GM19328 (cell line): ENCODE measurements around the gene IL1R1.

Source experiments
- ATAC-seq: cut with Tn5 transposase; IDR thresholded peaks from one replicate; pipeline ENCODE4 v1.9.1; 2021; ENCODE audit warnings: mild to moderate bottlenecking, moderate library complexity; ENCODE audit not compliant: unreplicated experiment

IL1R1 gene

GRCh38 chr2:102137138-102137537 is 5.4 kb upstream of the IL1R1 start:
- no peak for ATAC-seq

- no peak for ATAC-seq
Observed at GRCh38 chr2:102138331-102138730, 4.2 kb upstream of the IL1R1 start.

- no peak for ATAC-seq
Observed at GRCh38 chr2:102139851-102140250, 2.7 kb upstream of the IL1R1 start.

DNA sequence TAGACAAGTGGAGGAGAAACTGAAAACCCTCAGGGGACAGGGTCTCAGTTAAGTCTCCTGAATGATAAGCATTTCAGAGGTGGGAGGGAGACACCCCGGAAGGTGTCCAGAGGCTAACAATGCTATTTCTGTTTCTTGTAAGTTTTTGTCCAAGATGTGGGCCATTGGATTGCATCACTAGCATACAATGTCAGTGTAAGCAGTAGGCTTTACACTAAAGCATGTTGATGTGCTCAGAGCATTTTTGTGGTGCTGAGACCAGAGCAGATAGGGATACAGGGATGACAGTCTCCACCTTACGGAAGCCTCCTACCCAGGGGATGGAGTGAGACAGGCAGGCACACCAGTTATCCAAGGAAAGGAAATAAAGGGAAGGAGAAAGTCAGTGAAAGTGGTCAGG is 2.2 kb upstream of the IL1R1 start:
- no peak for ATAC-seq

- ATAC-seq = no peak
Observed at GRCh38 chr2:102141011-102141943, 1.3 kb upstream of the IL1R1 start.

DNA sequence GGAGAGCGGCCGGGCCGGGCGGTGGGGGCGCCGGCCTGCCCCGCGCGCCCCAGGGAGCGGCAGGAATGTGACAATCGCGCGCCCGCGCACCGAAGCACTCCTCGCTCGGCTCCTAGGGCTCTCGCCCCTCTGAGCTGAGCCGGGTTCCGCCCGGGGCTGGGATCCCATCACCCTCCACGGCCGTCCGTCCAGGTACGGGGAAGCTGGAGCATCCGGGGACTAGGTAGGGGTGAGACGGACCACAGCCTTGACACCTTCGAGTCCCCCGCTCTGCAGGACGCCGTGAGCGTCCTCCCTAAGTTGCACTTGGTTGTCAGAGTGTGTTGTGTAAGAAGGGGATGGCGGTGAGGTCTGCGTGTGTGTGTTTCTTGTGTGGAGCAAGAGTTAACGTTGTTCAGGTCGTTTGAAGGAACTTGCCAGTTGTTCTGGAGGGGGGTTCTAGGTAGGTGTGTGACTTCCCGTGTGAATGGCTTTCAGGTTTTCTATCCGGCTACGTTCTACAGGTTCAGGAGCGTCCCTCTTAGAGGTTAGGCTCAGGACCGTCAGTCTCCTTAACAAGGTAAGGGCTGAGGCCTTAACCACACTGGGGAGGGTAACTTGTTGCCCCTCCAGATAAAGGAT is 393 bp downstream of the IL1R1 start:
- no peak for ATAC-seq

DNA sequence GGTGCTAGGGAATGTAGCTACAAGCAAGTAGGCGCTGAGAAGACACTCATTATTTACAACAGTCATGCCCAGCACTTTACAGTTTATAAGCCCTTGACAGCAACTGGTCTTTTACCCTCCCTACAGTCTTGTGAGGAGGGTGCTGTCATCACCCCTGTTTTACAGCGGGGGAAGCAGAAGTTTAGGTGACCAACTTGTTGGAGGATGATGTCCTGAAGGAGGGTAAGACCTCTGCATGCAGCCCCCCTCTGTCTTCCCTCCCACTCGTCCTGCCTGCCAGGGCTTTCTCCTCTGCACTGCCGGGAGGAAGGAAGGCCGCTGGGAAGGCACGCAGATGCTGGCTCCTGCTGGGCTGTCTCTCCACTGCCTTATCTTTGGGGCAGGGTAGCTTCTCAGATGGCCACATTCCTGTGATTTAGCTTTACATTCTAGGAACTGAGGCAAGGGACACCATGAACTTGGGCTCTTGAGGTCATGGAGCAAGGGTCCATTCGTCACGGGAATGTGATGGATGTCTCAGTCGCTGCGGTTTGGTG is 972 bp downstream of the IL1R1 start:
- ATAC-seq = no peak

- ATAC-seq = no peak
Observed at GRCh38 chr2:102144128-102144527, 1.6 kb downstream of the IL1R1 start.

- no peak for ATAC-seq
Observed at GRCh38 chr2:102145107-102145506, 2.6 kb downstream of the IL1R1 start.

- no peak for ATAC-seq
Observed at GRCh38 chr2:102145934-102146333, 3.4 kb downstream of the IL1R1 start.

GRCh38 chr2:102147935-102148334 is 5.4 kb downstream of the IL1R1 start:
- ATAC-seq = no peak

DNA sequence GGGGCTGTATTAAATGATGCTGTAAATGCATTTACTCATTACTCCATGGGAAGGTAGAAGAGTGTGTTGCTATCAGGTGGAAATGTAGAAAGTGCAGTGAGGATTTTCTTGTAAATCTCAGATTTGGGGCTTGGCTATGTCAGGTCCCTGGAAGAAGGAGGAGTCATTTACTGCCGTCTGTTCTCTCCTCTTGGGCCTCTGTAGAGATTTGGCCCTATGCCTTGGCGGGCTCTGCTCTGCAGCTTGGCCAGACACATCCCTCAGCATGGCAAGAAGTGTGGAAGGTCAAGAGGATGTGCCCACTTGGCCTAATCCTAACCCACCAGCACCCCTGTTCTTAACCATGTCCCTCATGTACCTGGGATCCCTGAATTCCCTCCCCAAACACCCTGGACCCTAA is 6.7 kb downstream of the IL1R1 start:
- ATAC-seq = no peak

GRCh38 chr2:102149644-102150455 is 7.3 kb downstream of the IL1R1 start:
- ATAC-seq = no peak

- ATAC-seq = no peak
Observed at GRCh38 chr2:102154364-102154763, 11.8 kb downstream of the IL1R1 start.

DNA sequence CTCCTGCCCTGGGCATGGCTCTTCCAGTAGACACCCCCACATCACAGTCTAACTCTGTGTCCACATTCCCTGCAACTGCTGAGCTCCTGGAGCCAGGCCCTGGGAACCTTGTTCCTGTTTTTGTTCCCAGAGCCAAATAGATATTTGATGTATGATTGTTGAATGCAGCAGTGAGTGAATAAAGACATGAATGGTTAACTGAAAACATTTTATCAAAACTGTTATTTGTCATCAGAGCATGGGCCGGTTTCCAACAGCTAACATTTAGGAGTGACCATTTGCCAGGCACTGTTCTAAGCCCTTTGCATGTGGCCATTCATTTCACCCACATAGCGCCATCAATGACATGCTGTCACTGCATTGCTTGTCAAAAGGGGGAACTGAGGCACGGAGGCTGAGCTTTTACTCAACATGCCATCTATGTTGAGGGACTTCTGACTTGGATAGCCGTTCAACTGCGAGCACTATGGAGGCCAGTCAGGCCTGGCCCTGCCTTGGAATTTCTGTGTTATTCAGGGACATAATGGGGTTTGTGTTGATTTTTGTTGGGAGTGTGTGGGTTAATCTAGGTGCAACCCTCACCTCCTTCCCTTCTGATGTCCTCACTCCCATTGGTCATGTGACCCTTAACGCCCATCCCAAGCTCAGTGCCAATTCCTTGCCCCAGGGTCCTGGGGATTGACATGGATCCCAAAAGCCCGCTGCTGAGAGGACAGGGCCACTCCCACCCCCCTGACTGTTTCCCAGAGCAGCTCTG is 12.6 kb downstream of the IL1R1 start:
- no peak for ATAC-seq

GRCh38 chr2:102155703-102156515 is 13.4 kb downstream of the IL1R1 start:
- no peak for ATAC-seq

GRCh38 chr2:102158011-102158755 is 15.6 kb downstream of the IL1R1 start:
- ATAC-seq = no peak

- ATAC-seq = no peak
Observed at GRCh38 chr2:102159295-102159694, 16.7 kb downstream of the IL1R1 start.
